ENCODE results near the gene PRDM16.

The PRDM16 gene

DNA sequence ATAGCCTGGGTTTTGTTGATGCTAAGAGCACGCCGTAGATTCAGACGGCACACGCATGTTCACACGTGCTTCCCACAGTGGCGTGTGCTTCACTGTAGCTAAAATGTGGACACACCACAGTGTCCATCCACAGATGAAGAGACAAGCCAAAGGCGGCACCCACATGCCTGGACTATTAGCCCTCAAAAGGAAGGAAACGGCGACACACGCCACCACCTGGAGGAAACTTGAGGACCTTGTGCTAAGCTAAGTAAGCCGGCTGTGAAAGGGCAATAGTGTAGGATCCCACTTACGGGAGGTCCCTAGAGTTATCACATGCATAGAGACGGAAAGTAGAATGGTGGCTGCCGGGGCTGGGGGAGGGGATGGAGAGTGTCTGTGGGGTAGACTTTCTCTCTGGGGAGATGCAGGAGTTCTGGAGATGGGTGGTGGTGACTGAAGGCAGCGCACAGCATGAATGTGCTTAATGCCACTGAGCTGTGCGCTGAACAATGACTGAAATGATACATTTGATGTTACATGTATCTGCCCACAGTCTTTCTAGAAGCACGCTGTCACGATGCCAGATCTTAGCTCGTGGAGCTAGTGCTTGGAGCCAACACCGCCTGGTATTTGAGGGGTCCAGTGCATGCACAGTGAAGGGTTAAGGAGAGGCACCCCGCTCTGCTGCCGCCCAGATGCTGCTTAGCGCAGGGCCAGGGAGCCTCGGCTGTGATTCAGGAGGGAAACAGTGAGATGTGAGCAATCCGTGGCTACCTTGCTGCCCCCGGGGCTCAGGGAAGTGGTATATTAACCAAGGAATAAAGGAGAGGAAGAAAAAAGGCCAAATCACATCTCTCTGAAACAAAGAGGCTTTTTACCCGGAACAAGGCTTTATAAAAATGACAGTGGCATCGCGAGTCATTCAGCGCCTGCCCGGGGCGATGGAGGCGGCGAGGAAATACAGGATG lies 103.7 kb downstream of the PRDM16 start:
- in situ Hi-C loops (cut with HindIII; ENCODE audit: low pct_unique_long_range_greater_than_20kb, low sequenced_read_pairs) = no loop called here
- TF ChIP-seq JUND (IDR thresholded peaks at IDR 0.05; ENCODE audit: low read depth) = no peak
- DNase-seq (ENCODE audit: low read depth in 1 of 2, low spot score in 1 of 2) = no peak

DNA sequence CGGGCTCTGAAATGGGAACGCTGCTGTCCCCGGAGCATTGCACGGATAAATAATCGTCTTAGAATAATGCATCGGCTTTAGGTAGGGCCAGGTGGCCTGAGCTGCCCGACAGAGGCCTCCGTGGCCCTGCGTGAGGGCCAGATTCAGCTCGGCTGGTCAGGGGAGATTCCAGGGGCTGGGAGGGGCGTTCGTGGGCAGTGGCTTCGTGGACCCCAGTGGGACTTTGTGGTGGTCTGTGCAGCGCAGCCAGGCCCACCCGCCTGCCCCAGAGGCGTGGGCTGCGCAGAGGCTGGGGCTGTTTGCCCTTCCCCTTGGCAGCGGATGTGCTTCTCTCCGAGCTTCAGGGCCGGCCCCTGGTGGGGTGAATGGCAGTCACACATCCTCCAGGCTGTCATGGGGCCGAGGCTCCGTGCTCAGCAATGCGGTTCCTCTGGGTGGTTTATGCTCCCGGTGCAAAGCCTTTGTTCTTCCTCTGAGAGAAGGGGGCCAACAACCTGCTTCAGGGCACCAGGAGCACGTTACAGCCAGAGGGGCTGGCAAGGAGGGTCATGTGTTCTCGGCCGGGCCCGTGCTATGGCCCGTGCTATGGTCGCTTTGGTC lies 104.5 kb downstream of the PRDM16 start:
- no peak for TF ChIP-seq JUND (IDR thresholded peaks at IDR 0.05; ENCODE audit: low read depth)
- in situ Hi-C loops (cut with HindIII; ENCODE audit: low pct_unique_long_range_greater_than_20kb, low sequenced_read_pairs) = no loop called here
- no peak for DNase-seq (ENCODE audit: low read depth in 1 of 2, low spot score in 1 of 2)

DNA sequence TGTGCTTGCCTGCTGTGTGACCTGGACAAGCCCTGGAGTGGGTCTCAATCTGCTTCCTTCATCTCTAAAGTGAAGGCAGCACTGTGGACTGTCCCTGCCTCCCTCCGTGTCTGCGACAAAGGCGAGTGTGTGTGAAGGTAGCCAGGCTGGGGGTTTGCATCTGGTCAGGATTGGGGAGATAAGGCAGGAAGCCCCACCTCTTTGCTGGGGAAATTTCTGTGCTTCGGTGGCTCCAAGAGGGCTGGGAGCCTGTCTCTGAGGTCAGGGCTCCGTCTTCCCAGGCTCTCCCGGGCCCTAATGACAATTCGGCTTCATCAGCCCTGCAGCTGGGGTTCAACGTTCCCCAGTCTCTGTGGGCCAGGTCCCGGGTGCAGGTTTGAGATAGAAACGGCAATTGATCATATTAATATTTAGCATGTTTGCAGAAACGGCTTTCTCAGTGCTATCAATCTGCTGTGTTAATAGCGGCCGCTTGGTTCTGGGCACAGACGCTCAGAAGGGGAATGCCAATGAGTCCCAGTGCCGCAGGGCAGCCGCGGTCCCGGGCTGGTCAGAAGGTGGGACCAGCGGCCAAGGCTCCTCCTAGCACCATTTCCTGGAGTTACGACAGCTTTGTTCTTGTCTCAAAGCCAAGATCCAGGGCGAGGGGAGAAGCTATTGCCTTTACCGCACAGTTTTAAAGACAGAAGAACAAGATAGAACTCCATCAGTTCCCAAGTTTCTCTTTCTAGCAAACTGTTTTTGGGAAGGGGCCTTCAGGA lies 105.7 kb downstream of the PRDM16 start:
- no peak for DNase-seq (ENCODE audit: low read depth in 1 of 2, low spot score in 1 of 2)
- no peak for TF ChIP-seq JUND (IDR thresholded peaks at IDR 0.05; ENCODE audit: low read depth)
- in situ Hi-C loops (cut with HindIII; ENCODE audit: low pct_unique_long_range_greater_than_20kb, low sequenced_read_pairs) = no loop called here

DNA sequence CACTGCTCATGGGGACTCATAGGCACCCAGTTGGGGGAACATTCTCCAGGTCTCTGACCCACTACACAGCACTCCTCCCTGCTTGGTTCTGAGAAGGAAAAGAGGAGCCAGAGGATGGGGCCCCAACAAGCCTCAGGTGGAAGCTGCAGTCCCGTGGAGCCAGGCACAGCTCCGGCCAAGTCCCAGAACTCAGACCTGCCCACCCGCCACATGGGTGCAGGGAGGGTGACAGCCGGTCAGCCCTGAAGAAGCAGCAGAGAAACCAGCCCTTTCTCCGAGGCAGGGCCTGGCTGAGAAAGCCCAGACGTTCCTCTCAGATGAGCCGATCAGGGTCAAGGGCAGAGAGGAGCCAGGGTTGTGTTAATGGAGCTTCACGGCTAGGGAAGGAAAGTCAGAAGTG lies 106.5 kb downstream of the PRDM16 start:
- DNase-seq (ENCODE audit: low read depth in 1 of 2, low spot score in 1 of 2) = no peak
- in situ Hi-C loops (cut with HindIII; ENCODE audit: low pct_unique_long_range_greater_than_20kb, low sequenced_read_pairs) = no loop called here
- no peak for TF ChIP-seq JUND (IDR thresholded peaks at IDR 0.05; ENCODE audit: low read depth)

DNA sequence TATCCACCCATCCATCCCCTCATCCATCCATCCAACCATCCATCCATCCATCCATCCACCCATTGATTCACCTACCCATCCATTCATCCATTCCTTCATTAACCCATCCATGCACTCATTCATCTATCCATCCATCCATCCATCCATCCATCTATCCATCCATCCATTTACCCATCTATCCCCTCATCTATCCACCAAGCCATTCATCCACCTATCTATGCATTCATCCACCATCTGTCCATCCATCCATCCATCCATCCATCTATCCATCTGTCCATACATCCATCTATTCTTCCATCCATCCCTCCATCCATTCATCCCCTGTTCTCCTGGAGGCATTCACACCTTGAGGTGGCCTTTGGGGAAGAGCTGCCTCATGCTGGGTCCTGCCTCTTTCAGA lies 107.0 kb downstream of the PRDM16 start:
- in situ Hi-C loops (cut with HindIII; ENCODE audit: low pct_unique_long_range_greater_than_20kb, low sequenced_read_pairs) = no loop called here
- no peak for DNase-seq (ENCODE audit: low read depth in 1 of 2, low spot score in 1 of 2)
- TF ChIP-seq JUND (IDR thresholded peaks at IDR 0.05; ENCODE audit: low read depth) = no peak

DNA sequence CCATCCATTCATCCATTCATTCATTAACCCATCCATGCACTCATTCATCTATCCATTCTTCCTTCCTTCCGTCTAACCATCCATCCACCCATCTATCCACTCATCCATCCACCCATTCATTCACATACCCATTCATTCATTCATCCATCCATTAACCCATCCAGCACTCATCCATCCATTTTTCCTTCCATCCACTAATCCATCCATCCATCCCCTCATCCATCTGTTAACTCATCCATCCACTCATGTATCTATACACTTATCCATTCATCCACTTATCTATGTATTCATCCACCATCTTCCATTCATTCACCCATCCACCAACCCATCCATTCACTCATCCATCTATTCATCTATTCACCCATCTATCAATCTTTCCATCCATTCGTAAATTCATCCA lies 107.8 kb downstream of the PRDM16 start:
- no peak for TF ChIP-seq JUND (IDR thresholded peaks at IDR 0.05; ENCODE audit: low read depth)
- no peak for DNase-seq (ENCODE audit: low read depth in 1 of 2, low spot score in 1 of 2)
- in situ Hi-C loops (cut with HindIII; ENCODE audit: low pct_unique_long_range_greater_than_20kb, low sequenced_read_pairs) = no loop called here

DNA sequence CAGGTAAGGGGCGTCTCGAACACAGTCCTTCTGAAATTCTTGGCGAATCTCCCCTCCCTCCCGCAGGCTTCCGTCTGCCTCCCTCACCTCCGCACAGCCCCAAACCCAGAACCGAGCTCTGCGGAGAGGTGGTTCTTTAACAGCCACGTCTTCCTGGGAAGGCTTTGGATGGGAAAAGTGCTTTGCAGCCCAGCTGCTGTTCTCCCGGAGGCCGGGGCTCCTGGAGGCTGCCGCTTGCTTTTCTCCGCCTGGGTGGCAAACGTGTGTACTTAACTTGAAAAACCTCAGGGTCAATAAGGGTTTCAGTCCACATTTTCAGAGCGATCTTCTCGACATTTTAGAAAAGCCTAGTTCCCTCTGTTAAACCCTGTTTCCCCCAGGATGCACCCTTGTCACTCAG lies 109.3 kb downstream of the PRDM16 start:
- no peak for DNase-seq (ENCODE audit: low read depth in 1 of 2, low spot score in 1 of 2)
- TF ChIP-seq JUND (IDR thresholded peaks at IDR 0.05; ENCODE audit: low read depth) = no peak
- in situ Hi-C loops (cut with HindIII; ENCODE audit: low pct_unique_long_range_greater_than_20kb, low sequenced_read_pairs) = no loop called here

DNA sequence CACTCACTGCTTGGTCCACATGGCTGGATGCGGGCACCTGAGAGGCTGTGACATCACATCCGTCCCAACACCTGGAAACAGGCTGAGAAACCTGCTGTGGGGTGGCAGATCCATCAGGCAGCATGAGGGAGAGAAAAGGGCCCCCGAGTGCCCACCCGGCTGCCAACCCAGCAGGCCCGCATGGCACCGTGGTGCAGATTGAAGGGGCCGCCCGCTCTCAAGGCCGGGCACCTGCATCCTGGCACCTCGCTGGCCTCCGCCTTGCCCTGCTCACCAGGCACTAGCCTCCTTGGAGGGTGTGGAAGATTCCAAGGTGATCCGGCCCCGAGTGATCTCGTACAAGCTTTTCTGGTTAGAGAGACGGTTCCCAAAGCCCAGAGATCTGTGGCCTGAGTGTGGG lies 110.5 kb downstream of the PRDM16 start:
- in situ Hi-C loops (cut with HindIII; ENCODE audit: low pct_unique_long_range_greater_than_20kb, low sequenced_read_pairs) = no loop called here
- no peak for TF ChIP-seq JUND (IDR thresholded peaks at IDR 0.05; ENCODE audit: low read depth)
- no peak for DNase-seq (ENCODE audit: low read depth in 1 of 2, low spot score in 1 of 2)

DNA sequence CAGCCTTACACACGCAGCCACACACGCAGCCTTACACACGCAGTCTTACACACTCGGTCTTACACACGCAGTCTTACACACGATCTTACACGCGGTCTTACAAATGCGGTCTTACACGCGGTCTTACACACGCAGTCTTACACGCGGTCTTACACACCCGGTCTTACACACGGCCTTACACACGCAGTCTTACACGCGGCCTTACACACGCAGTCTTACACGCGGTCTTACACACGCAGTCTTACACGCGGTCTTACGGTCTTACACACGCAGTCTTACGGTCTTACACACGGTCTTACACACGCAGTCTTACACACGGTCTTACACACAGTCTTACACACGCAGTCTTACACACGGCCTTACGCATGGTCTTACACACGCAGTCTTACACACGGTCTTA lies 111.9 kb downstream of the PRDM16 start:
- no peak for TF ChIP-seq JUND (IDR thresholded peaks at IDR 0.05; ENCODE audit: low read depth)
- DNase-seq (ENCODE audit: low read depth in 1 of 2, low spot score in 1 of 2) = no peak
- in situ Hi-C loops (cut with HindIII; ENCODE audit: low pct_unique_long_range_greater_than_20kb, low sequenced_read_pairs) = no loop called here

DNA sequence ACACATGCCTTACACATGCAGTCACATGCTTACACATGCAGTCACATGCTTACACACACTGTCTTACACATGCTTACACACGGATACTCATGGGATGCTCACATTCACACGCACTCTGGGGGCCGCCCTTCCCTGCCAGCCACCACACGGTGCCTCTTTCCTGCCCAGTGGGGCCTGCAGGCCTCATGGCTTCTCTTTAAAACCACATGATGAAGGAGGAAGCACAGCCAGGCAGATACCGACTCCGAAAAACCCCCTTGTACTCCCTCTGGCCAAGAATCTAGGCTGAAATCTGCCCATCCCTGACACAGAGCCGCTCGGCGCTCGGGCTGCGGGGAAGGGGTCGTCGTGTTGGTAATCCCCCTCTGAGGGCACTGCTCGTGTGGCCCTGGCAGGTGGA lies 113.0 kb downstream of the PRDM16 start:
- no peak for DNase-seq (ENCODE audit: low read depth in 1 of 2, low spot score in 1 of 2)

DNA sequence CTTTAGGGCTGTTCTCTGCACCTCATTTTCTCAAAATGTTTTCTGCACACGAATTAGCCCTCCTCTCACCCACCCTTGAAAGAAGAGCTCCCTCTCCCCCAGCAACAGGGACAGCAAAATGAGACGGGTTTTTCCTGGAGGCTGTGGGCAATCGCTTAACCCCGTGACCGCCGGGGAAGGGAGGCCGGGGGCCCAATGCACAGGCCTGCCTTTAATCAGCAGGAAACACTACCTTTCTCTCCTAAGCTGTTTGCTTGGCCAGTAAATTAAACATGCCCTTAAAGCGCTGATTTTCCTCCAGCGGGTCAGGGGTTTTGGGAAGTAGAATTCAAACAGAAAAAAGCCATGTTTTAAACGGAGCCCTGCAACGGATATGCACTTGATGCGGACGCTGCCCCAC lies 114.4 kb downstream of the PRDM16 start:
- in situ Hi-C loops (cut with HindIII; ENCODE audit: low pct_unique_long_range_greater_than_20kb, low sequenced_read_pairs) = no loop called here
- DNase-seq (ENCODE audit: low read depth in 1 of 2, low spot score in 1 of 2) = no peak
- TF ChIP-seq JUND (IDR thresholded peaks at IDR 0.05; ENCODE audit: low read depth) = no peak

More for the DNA sequence above, 113.0 kb downstream of the PRDM16 start:
- in situ Hi-C loops (cut with HindIII; ENCODE audit: low pct_unique_long_range_greater_than_20kb, low sequenced_read_pairs) = no loop called here
- no peak for TF ChIP-seq JUND (IDR thresholded peaks at IDR 0.05; ENCODE audit: low read depth)

DNA sequence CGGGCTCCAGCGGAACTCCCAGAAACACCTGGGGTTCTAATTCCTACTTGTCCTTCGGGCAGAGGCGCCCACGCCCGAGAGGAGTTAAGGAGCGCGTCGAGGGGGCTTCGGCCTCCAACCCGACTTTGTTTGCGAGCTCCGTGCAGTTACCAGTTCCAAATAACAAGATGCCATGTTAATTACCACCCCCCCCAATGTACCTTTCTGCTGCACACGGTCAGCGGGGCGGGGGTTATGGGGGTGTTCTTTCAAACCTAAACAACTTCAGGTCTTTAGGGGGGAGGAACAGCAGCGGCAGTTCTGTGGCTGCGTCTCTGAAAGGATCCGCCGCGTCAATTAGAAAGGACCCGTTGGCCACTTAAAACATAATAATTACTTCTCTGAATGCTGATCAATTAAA lies 114.8 kb downstream of the PRDM16 start:
- DNase-seq (ENCODE audit: low read depth in 1 of 2, low spot score in 1 of 2) = no peak
- in situ Hi-C loops (cut with HindIII; ENCODE audit: low pct_unique_long_range_greater_than_20kb, low sequenced_read_pairs) = no loop called here
- TF ChIP-seq JUND (IDR thresholded peaks at IDR 0.05; ENCODE audit: low read depth) = no peak

DNA sequence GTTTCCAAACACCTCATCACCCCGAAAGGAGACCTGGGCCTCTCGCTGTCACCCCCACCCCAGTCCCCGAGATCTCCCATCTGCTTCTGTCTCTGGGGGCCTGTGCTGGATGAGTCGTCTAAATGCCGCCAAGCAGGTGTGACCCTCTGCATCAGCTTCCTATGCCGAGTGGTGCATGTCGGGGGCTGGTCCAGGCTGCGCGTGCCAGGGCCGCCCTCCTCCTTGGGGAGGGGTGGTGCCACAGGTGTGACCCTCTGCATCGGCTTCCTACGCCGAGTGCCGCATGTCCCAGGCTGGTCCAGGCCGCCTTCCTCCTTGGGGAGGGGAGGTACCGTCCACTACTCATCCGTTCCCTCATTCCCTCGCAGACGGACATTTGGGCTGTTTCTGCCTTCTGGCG lies 115.7 kb downstream of the PRDM16 start:
- no peak for TF ChIP-seq JUND (IDR thresholded peaks at IDR 0.05; ENCODE audit: low read depth)
- in situ Hi-C loops (cut with HindIII; ENCODE audit: low pct_unique_long_range_greater_than_20kb, low sequenced_read_pairs) = no loop called here
- DNase-seq (ENCODE audit: low read depth in 1 of 2, low spot score in 1 of 2) = no peak

Data from T47D (cell line).